DOHH2 (cell line): ENCODE results near the gene DTYMK.

Experiments
- CTCF ChIP-seq: fragments of 200-600 bp; sonication (generic); IDR thresholded peaks from one replicate; pipeline ENCODE4 v1.5.1; 2014; ENCODE audit warnings: antibody characterized with exemption, mild to moderate bottlenecking, low read depth, low read length; ENCODE audit not compliant: poor library complexity, severe bottlenecking
- EZH2phosphoT487 ChIP-seq: fragments of 200-600 bp; sonication (generic); IDR thresholded peaks from 2 replicates; pipeline ENCODE4 v1.6.1; 2017; ENCODE audit warnings: borderline replicate concordance, mild to moderate bottlenecking, antibody characterized with exemption, low read length, moderate library complexity, mixed read lengths

- TF ChIP-seq CTCF (no peak), EZH2phosphoT487 (no peak)
Measured at GRCh38 chr2:241635756-241636155, 50.9 kb downstream of the DTYMK start.
